ENCODE data around the gene MYORG.

Gene MYORG

GRCh38 chr9:34331196-34331595 is 45.5 kb downstream of the MYORG start:
- no peaks in the 10 kb centered on the region for H3F3A ChIP-seq (ENCODE audit: low read depth)
- H3K9me2 ChIP-seq (replicated peaks; ENCODE audit: low read depth, low read length) = no peaks in the 10 kb centered on the region
- peaks cover 47% of the 10 kb centered on the region for H3K79me2 ChIP-seq (ENCODE audit: insufficient read depth, low read length)
- TF ChIP-seq, protein P1, sequence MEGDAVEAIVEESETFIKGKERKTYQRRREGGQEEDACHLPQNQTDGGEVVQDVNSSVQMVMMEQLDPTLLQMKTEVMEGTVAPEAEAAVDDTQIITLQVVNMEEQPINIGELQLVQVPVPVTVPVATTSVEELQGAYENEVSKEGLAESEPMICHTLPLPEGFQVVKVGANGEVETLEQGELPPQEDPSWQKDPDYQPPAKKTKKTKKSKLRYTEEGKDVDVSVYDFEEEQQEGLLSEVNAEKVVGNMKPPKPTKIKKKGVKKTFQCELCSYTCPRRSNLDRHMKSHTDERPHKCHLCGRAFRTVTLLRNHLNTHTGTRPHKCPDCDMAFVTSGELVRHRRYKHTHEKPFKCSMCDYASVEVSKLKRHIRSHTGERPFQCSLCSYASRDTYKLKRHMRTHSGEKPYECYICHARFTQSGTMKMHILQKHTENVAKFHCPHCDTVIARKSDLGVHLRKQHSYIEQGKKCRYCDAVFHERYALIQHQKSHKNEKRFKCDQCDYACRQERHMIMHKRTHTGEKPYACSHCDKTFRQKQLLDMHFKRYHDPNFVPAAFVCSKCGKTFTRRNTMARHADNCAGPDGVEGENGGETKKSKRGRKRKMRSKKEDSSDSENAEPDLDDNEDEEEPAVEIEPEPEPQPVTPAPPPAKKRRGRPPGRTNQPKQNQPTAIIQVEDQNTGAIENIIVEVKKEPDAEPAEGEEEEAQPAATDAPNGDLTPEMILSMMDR (conservative IDR thresholded peaks at IDR 0.05; ENCODE audit: low read length) = no peak
- no peaks in the 10 kb centered on the region for H3K9me3 ChIP-seq (ENCODE audit: insufficient read depth, low read depth, low read length)
- no peak overlapping the region for H3K9ac ChIP-seq (ENCODE audit: low read depth, low read length, poor library complexity, severe bottlenecking)
- peak overlapping the region; percentile 76 for H3K4me2 ChIP-seq (ENCODE audit: low read depth, low read length, poor library complexity, severe bottlenecking)
- peaks cover 24% of the 10 kb centered on the region for H3K4me1 ChIP-seq (ENCODE audit: insufficient read depth, low read length, poor library complexity, severe bottlenecking)
- no peaks in the 10 kb centered on the region for H4K20me1 ChIP-seq (ENCODE audit: insufficient read depth, low read length, poor library complexity, severe bottlenecking)
- no peak overlapping the region for H2AFZ ChIP-seq (ENCODE audit: low read length)
- H3K36me3 ChIP-seq (ENCODE audit: insufficient read depth, low read length) = no peaks in the 10 kb centered on the region
- H3K4me3 ChIP-seq (ENCODE audit: low read length, poor library complexity, severe bottlenecking) = no peak overlapping the region
- H3K27me3 ChIP-seq (ENCODE audit: insufficient read depth, low read length, poor library complexity, severe bottlenecking) = no peaks in the 10 kb centered on the region

DNA sequence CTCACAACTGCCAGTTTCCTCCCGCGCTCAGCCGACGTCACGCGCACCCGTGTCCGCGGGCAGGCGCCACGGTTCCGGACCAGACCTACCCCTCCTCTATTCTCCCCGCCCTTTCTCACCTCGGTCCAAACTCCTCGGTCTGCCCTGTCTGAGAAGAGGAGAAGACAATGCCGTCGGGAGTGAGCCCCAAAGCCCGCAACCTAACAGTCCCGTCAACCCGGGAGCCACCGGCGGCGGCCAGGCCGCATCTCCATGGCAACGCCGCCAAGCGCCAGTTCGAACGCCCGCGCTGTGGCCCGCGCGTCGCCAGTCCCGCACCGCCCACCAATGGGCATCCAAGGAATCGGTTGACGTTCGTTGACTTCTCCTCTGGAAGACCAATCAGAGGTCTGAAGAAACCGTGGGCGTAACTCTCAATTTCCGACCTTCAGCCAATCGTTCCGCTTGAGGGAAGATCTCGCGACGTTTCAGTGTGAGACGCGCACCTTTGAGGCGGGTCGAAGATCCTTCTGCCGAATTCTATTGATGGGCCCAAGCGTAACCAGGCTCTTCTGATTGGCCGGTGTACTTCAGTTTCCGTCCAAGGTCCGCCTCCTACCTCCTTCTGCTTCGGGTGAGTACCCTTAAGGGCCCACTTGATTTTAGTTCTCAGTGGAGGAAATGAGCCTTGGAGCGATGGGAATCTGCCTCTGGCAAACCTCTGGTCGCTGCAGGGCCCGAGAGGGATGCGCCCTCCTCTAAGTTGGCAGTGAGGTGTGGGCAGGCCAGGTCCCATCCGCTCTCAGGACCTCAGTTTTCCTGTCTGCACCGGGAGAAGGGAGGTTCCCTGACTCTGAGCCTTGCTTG is 47.5 kb downstream of the MYORG start, which contains the start of the genes KIF24 and NUDT2:
Gene KIF24, minus strand, starts transcription at position 282 of the 846 bp plus-strand sequence. CDS start 17,922 bp downstream, outside the sequence.
Gene NUDT2, plus strand, starts transcription at position 583 of the 846 bp plus-strand sequence. CDS start 9,471 bp downstream, outside the sequence.
- Histone ChIP-seq H3K9ac (ENCODE audit: low read depth, low read length, poor library complexity, severe bottlenecking) (peak within 1 kb of the TSS; percentile 99), H2AFZ (ENCODE audit: low read length) (peak within 1 kb of the TSS; percentile 95), H3K9me2 (replicated peaks; ENCODE audit: low read depth, low read length) (no peaks in the 10 kb centered on the region), H3F3A (ENCODE audit: low read depth) (no peaks in the 10 kb centered on the region), H3K9me3 (ENCODE audit: insufficient read depth, low read depth, low read length) (no peaks in the 10 kb centered on the region), H3K36me3 (ENCODE audit: insufficient read depth, low read length) (no peaks in the 10 kb centered on the region), H4K20me1 (ENCODE audit: insufficient read depth, low read length, poor library complexity, severe bottlenecking) (no peaks in the 10 kb centered on the region), H3K79me2 (ENCODE audit: insufficient read depth, low read length) (peaks cover 57% of the 10 kb centered on the region), H3K4me1 (ENCODE audit: insufficient read depth, low read length, poor library complexity, severe bottlenecking) (peaks cover 24% of the 10 kb centered on the region), H3K4me2 (ENCODE audit: low read depth, low read length, poor library complexity, severe bottlenecking) (peak within 1 kb of the TSS; percentile 88), H3K4me3 (ENCODE audit: low read length, poor library complexity, severe bottlenecking) (peak within 1 kb of the TSS; percentile 98), H3K27me3 (ENCODE audit: insufficient read depth, low read length, poor library complexity, severe bottlenecking) (no peaks in the 10 kb centered on the region)
- no peak for TF ChIP-seq EZH2phosphoT487 (IDR thresholded peaks at IDR 0.05; ENCODE audit: borderline replicate concordance)
- TF ChIP-seq, protein P1 (conservative IDR thresholded peaks at IDR 0.05; ENCODE audit: low read length) = no peak

DNA sequence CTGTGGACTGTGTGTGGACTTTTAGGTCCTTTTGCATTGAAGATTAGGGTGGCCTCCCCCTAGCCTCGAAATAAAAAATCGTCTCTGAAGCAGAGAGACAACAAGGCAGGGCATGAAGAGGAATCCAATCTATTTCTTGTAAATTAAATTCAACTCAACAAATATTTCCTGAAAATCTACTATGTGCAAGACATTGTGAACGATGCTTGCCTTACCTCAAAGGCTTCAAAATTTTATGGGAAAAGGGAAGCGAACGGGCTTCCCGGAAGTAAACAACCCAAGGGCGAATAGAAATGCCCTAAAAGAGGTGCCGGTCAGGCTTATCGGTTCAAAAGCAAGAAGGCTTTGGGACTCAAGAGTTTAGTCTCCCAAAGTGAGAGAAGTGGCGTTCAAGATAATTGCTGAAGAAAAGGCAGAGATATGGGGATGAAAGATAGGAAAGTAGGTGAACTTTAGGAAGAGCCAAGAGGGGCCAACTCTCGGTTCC is 48.2 kb downstream of the MYORG start:
- Histone ChIP-seq H3F3A (ENCODE audit: low read depth) (no peaks in the 10 kb centered on the region), H4K20me1 (ENCODE audit: insufficient read depth, low read length, poor library complexity, severe bottlenecking) (no peaks in the 10 kb centered on the region), H3K79me2 (ENCODE audit: insufficient read depth, low read length) (peaks cover 64% of the 10 kb centered on the region), H3K27me3 (ENCODE audit: insufficient read depth, low read length, poor library complexity, severe bottlenecking) (no peaks in the 10 kb centered on the region), H3K4me3 (ENCODE audit: low read length, poor library complexity, severe bottlenecking) (peak overlapping the region; percentile 98), H3K36me3 (ENCODE audit: insufficient read depth, low read length) (no peaks in the 10 kb centered on the region), H2AFZ (ENCODE audit: low read length) (peak overlapping the region; percentile 95), H3K4me1 (ENCODE audit: insufficient read depth, low read length, poor library complexity, severe bottlenecking) (peaks cover 24% of the 10 kb centered on the region), H3K9me3 (ENCODE audit: insufficient read depth, low read depth, low read length) (no peaks in the 10 kb centered on the region), H3K9ac (ENCODE audit: low read depth, low read length, poor library complexity, severe bottlenecking) (peak overlapping the region; percentile 86), H3K9me2 (replicated peaks; ENCODE audit: low read depth, low read length) (no peaks in the 10 kb centered on the region), H3K4me2 (ENCODE audit: low read depth, low read length, poor library complexity, severe bottlenecking) (peak overlapping the region; percentile 88)
- TF ChIP-seq EZH2phosphoT487 (IDR thresholded peaks at IDR 0.05; ENCODE audit: borderline replicate concordance) = no peak
- TF ChIP-seq, protein P1 (conservative IDR thresholded peaks at IDR 0.05; ENCODE audit: low read length) = no peak

All from Loucy (cell line).